CD8-positive, alpha-beta memory T cell (primary cell): Measurements from ENCODE around the gene VIPR1. TPM values are rescaled to one million over a fixed set of nuclear protein-coding genes. Genes with fewer than 3 reads are reported as not detected.

Experiments
- CTCF ChIA-PET: fragments of 350-600 bp; sonication (Branson Sonifier 250); formaldehyde crosslinking; loops from one replicate; lab custom pipeline; 2021; ENCODE audit warnings: antibody characterized with exemption; lab: Charles Lee
- POLR2A ChIA-PET: fragments of 350-600 bp; sonication (Branson Sonifier 250); formaldehyde crosslinking; loops from one replicate; lab custom pipeline; 2021; ENCODE audit warnings: antibody characterized with exemption; lab: Charles Lee
- DNase-seq, 5 donors: peaks; one replicate each; pipeline versions ENCODE4 v3.0.0 to v3.0.0-alpha.2; 2020 to 2022; ENCODE audit warnings: mixed read lengths in 1 of 5
- H3K27ac ChIP-seq: one replicate; pipeline ENCODE4 v1.7.0; 2013; ENCODE audit warnings: low read depth, mild to moderate bottlenecking, low read length, moderate library complexity
- H3K27me3 ChIP-seq: 2 replicates; pipeline ENCODE4 v1.7.0; 2013; ENCODE audit warnings: low read length, mild to moderate bottlenecking; ENCODE audit not compliant: insufficient read depth, poor library complexity, severe bottlenecking
- H3K36me3 ChIP-seq: 2 replicates; pipeline ENCODE4 v1.7.0; 2013; ENCODE audit warnings: mild to moderate bottlenecking, low read length, moderate library complexity; ENCODE audit not compliant: insufficient read depth
- H3K4me1 ChIP-seq: 2 replicates; pipeline ENCODE4 v1.7.0; 2013; ENCODE audit warnings: mild to moderate bottlenecking, low read length, moderate library complexity; ENCODE audit not compliant: insufficient read depth
- H3K4me3 ChIP-seq: 2 replicates; pipeline ENCODE4 v1.7.0; 2013; ENCODE audit warnings: mild to moderate bottlenecking, low read length
- H3K9me3 ChIP-seq: 2 replicates; pipeline ENCODE4 v1.7.0; 2013; ENCODE audit warnings: mild to moderate bottlenecking, low read length
- H3K27ac Mint-ChIP-seq, 8 donors: one replicate each; pipeline ENCODE4 v1.8.0; 2020 to 2021; ENCODE audit warnings: mixed read lengths in 8 of 8, mild to moderate bottlenecking in 6 of 8, inconsistent platforms in 3 of 8, moderate library complexity in 3 of 8
- H3K27me3 Mint-ChIP-seq, 2 donors: one replicate each; pipeline ENCODE4 v1.8.0; 2020 to 2021; ENCODE audit warnings: mixed read lengths in 2 of 2, mild to moderate bottlenecking in 1 of 2, moderate library complexity in 1 of 2
- H3K36me3 Mint-ChIP-seq, 3 donors: one replicate each; pipeline ENCODE4 v1.8.0; 2020 to 2021; ENCODE audit warnings: mixed read lengths in 3 of 3, inconsistent platforms in 1 of 3, mild to moderate bottlenecking in 1 of 3
- H3K4me1 Mint-ChIP-seq, 3 donors: one replicate each; pipeline ENCODE4 v1.8.0; 2020 to 2021; ENCODE audit warnings: mixed read lengths in 3 of 3, inconsistent platforms in 1 of 3, mild to moderate bottlenecking in 1 of 3
- H3K4me3 Mint-ChIP-seq, 7 donors: one replicate each; pipeline ENCODE4 v1.8.0; 2020 to 2021; ENCODE audit warnings: mixed read lengths in 7 of 7, mild to moderate bottlenecking in 6 of 7, moderate library complexity in 4 of 7, inconsistent platforms in 2 of 7
- H3K9me3 Mint-ChIP-seq, 5 donors: one replicate each; pipeline ENCODE4 v1.8.0; 2020 to 2022; ENCODE audit warnings: mixed read lengths in 5 of 5, mild to moderate bottlenecking in 3 of 5, moderate library complexity in 2 of 5, inconsistent platforms in 1 of 5
- polyA plus RNA-seq: library from polyadenylated mRNA; unstranded; fragments of 300-500 nt; fragmentation: Illumina TruSeq; gene quantifications from one replicate; pipeline ENCODE4 v1.2.3, GENCODE V29; 2021
- total RNA-seq, 2 experiments: library from RNA; stranded (reverse); gene quantifications; one replicate each; pipeline ENCODE4 v1.2.3, GENCODE V29; 2021

VIPR1 gene
- total and polyA plus RNA-seq, 3 experiments from 2014 or later, result 5.4 to 12.7 (median 5.9) TPM

DNA sequence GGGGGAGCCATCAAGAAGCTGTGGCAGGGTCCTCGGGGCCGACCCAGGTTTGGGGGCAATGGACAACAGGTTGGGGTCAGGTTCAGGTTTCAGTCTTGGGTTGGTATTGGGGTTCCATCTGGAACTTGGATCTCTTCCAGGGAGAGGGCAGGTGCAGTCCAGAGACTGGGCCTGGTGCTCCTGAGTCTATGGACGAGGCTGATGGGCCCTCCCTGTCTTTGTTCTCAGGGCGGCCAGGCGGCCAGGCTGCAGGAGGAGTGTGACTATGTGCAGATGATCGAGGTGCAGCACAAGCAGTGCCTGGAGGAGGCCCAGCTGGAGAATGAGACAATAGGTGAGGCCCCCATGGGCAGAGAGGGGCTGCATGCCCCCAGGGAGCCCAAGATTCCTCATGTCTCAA is 11.1 kb downstream of the VIPR1 start:
- ChIA-PET CTCF (interaction anchor here (0.8 to 4.8 kb wide), 4 partner anchors 11 to 39 kb away, joined by 3 to 27 read pairs (median 5); partner anchors contain the start of gene VIPR1), POLR2A (no interaction called here)
- no peak overlapping the region for H3K4me3 ChIP-seq
- H3K36me3 ChIP-seq, result no peaks in the 10 kb centered on the region
- peak overlapping the region in 2 of 8 donors; percentile 6 to 12 for H3K27ac Mint-ChIP-seq
- H3K9me3 Mint-ChIP-seq, result no peaks in the 10 kb centered on the region
- H3K27me3 Mint-ChIP-seq, result peaks cover 0 to 2% of the 10 kb centered on the region in 2 donors
- H3K27me3 ChIP-seq, result no peaks in the 10 kb centered on the region
- DNase-seq, result no peak
- peaks cover 0 to 18% (median 8%) of the 10 kb centered on the region in 3 donors for H3K36me3 Mint-ChIP-seq
- H3K4me3 Mint-ChIP-seq, result no peak overlapping the region
- H3K27ac ChIP-seq, result no peak overlapping the region
- H3K4me1 Mint-ChIP-seq, result peaks cover 6 to 21% (median 16%) of the 10 kb centered on the region in 3 donors
- H3K9me3 ChIP-seq, result no peaks in the 10 kb centered on the region
- H3K4me1 ChIP-seq, result peaks cover 7% of the 10 kb centered on the region

DNA sequence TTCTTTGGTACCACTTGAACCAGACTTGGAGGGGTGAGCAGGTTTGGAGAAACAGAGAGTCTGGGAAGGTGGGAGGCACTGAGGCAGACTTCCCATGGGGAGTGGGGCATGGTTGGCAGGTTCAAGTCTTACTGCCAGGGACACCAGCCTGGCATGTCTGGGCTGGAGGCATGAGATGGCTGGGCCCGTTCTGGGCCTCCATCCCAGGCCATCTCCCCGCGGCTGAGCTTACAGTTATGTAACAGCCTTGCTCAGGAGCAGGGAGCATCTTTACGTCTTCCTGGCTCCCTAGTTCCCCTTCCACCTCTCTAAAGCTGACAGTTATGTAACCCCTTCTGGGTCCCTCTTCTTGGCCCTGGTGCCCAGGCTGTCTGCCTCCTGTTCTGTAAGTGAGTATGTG is 12.4 kb downstream of the VIPR1 start:
- Mint-ChIP-seq H3K27me3 (peaks cover 0 to 2% of the 10 kb centered on the region in 2 donors), H3K4me1 (peaks cover 16 to 22% (median 22%) of the 10 kb centered on the region in 3 donors), H3K9me3 (no peaks in the 10 kb centered on the region), H3K4me3 (no peak overlapping the region), H3K27ac (peak overlapping the region in 2 of 8 donors; percentile 69 to 79), H3K36me3 (peaks cover 0 to 20% (median 8%) of the 10 kb centered on the region in 3 donors)
- CTCF ChIA-PET, result interaction anchor here (1.2 to 4.8 kb wide), 3 partner anchors 12 to 21 kb away, joined by 3 to 27 read pairs (median 7); partner anchors contain the start of gene VIPR1
- H3K4me3 ChIP-seq, result no peak overlapping the region
- POLR2A ChIA-PET, result no interaction called here
- H3K4me1 ChIP-seq, result peaks cover 14% of the 10 kb centered on the region
- H3K27ac ChIP-seq, result no peak overlapping the region
- H3K36me3 ChIP-seq, result no peaks in the 10 kb centered on the region
- DNase-seq, result no peak
- H3K27me3 ChIP-seq, result no peaks in the 10 kb centered on the region
- no peaks in the 10 kb centered on the region for H3K9me3 ChIP-seq

DNA sequence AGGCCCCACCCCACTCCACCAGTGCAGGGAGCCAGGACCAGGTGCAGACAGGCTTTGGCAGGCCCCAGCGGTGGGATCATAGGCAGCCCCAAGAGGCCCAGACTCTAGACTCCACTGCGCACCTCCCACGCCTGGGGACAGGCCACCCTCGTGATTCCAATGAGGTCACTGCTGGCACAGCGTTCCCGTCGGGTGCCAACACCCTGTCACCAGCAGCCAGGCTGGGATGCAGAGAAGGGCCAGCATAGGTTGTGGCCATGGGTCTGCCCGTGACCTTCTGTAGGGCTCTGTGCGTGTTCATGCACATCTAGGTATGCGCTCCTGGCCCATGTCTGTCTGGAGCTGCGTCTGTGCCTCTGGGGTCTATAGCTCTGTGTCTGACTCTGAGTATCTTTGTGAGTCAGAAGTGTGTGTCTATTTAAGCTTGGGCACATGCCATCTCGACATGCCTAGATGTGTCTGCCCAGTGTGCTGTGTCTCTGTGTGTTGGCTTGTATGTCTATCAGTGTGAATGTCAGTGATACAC is 13.0 kb downstream of the VIPR1 start:
- Histone ChIP-seq H3K9me3 (no peaks in the 10 kb centered on the region), H3K27me3 (no peaks in the 10 kb centered on the region), H3K4me3 (no peak overlapping the region), H3K27ac (no peak overlapping the region), H3K36me3 (no peaks in the 10 kb centered on the region), H3K4me1 (peaks cover 19% of the 10 kb centered on the region)
- CTCF ChIA-PET, result interaction anchor here (1.2 to 2.2 kb wide), 2 partner anchors 11 to 21 kb away, joined by 3 to 7 read pairs; no protein-coding TSS in a partner anchor
- Mint-ChIP-seq H3K4me3 (peak overlapping the region in 1 of 7 donors; percentile 68), H3K9me3 (no peaks in the 10 kb centered on the region), H3K4me1 (peaks cover 20 to 28% (median 24%) of the 10 kb centered on the region in 3 donors), H3K36me3 (peaks cover 0 to 22% (median 5%) of the 10 kb centered on the region in 3 donors), H3K27ac (peak overlapping the region in 5 of 8 donors; percentile 3 to 79 (median 69)), H3K27me3 (peaks cover 0 to 2% of the 10 kb centered on the region in 2 donors)
- POLR2A ChIA-PET, result no interaction called here
- no peak for DNase-seq

DNA sequence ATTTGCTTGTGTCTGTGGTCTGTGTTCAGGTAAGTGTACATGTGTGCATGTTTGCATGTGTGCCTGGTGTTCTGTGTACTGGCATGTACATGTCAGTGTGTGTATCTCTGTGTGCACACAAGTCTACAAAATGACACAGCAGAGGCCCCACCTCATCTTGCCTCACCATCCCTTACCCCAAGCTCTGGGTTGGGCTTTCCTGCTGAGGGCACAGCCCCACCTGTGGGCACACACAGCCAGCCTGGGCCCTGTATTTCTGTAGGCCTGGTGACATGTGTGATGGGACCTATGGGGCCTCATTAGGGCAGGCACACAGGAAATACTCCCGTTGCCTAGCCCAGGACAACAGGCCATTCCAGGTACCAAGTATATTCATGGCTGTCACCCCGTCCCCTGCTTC is 13.5 kb downstream of the VIPR1 start:
- Mint-ChIP-seq H3K4me1 (peaks cover 21 to 33% (median 23%) of the 10 kb centered on the region in 3 donors), H3K27ac (peak overlapping the region in 5 of 8 donors; percentile 3 to 79 (median 62)), H3K36me3 (peaks cover 0 to 23% (median 6%) of the 10 kb centered on the region in 3 donors), H3K27me3 (peaks cover 0 to 2% of the 10 kb centered on the region in 2 donors), H3K9me3 (no peaks in the 10 kb centered on the region), H3K4me3 (no peak overlapping the region)
- peaks cover 23% of the 10 kb centered on the region for H3K4me1 ChIP-seq
- POLR2A ChIA-PET, result no interaction called here
- CTCF ChIA-PET, result interaction anchor here (1.2 to 4.3 kb wide), 2 partner anchors 11 to 21 kb away, joined by 3 to 16 read pairs; no protein-coding TSS in a partner anchor
- no peaks in the 10 kb centered on the region for H3K36me3 ChIP-seq
- no peak for DNase-seq
- no peaks in the 10 kb centered on the region for H3K9me3 ChIP-seq
- no peak overlapping the region for H3K27ac ChIP-seq
- H3K4me3 ChIP-seq, result no peak overlapping the region
- H3K27me3 ChIP-seq, result no peaks in the 10 kb centered on the region

- no peak overlapping the region for H3K27ac Mint-ChIP-seq
- H3K9me3 Mint-ChIP-seq, result no peaks in the 10 kb centered on the region
- H3K4me3 ChIP-seq, result no peak overlapping the region
- no peaks in the 10 kb centered on the region for H3K36me3 ChIP-seq
- H3K27me3 ChIP-seq, result no peaks in the 10 kb centered on the region
- H3K27me3 Mint-ChIP-seq, result no peaks in the 10 kb centered on the region
- H3K4me1 ChIP-seq, result peaks cover 23% of the 10 kb centered on the region
- no peak overlapping the region for H3K27ac ChIP-seq
- H3K36me3 Mint-ChIP-seq, result peaks cover 0 to 23% (median 10%) of the 10 kb centered on the region in 3 donors
- H3K4me1 Mint-ChIP-seq, result peaks cover 25 to 31% (median 28%) of the 10 kb centered on the region in 3 donors
- no peak for DNase-seq
- no peaks in the 10 kb centered on the region for H3K9me3 ChIP-seq
- ChIA-PET CTCF (interaction anchor here (1.0 to 4.3 kb wide), 2 partner anchors 14 to 20 kb away, joined by 4 to 16 read pairs; partner anchors contain the start of gene VIPR1), POLR2A (no interaction called here)
- H3K4me3 Mint-ChIP-seq, result no peak overlapping the region
Observed at GRCh38 chr3:42516443-42516842, 14.0 kb downstream of the VIPR1 start.

GRCh38 chr3:42517117-42517516 is 14.7 kb downstream of the VIPR1 start:
- ChIA-PET CTCF (interaction anchor here (1.0 to 4.3 kb wide), 2 partner anchors 15 to 19 kb away, joined by 4 to 16 read pairs; partner anchors contain the start of gene VIPR1), POLR2A (no interaction called here)
- Histone ChIP-seq H3K4me3 (no peak overlapping the region), H3K27ac (no peak overlapping the region), H3K27me3 (no peaks in the 10 kb centered on the region), H3K9me3 (no peaks in the 10 kb centered on the region), H3K4me1 (peaks cover 23% of the 10 kb centered on the region), H3K36me3 (no peaks in the 10 kb centered on the region)
- peaks cover 0 to 23% (median 10%) of the 10 kb centered on the region in 3 donors for H3K36me3 Mint-ChIP-seq
- H3K4me3 Mint-ChIP-seq, result no peak overlapping the region
- no peaks in the 10 kb centered on the region for H3K27me3 Mint-ChIP-seq
- peaks cover 25 to 29% (median 28%) of the 10 kb centered on the region in 3 donors for H3K4me1 Mint-ChIP-seq
- H3K9me3 Mint-ChIP-seq, result no peaks in the 10 kb centered on the region
- H3K27ac Mint-ChIP-seq, result no peak overlapping the region
- no peak for DNase-seq

- H3K9me3 Mint-ChIP-seq, result no peaks in the 10 kb centered on the region
- H3K36me3 Mint-ChIP-seq, result peaks cover 0 to 20% (median 13%) of the 10 kb centered on the region in 3 donors
- Histone ChIP-seq H3K27me3 (no peaks in the 10 kb centered on the region), H3K36me3 (no peaks in the 10 kb centered on the region), H3K9me3 (no peaks in the 10 kb centered on the region), H3K4me3 (no peak overlapping the region), H3K27ac (no peak overlapping the region), H3K4me1 (peaks cover 23% of the 10 kb centered on the region)
- ChIA-PET POLR2A (no interaction called here), CTCF (interaction anchor here (0.9 to 4.3 kb wide), 9 partner anchors 16 to 63 kb away, joined by 3 to 16 read pairs (median 4); partner anchors contain the start of genes SEC22C and VIPR1)
- H3K27me3 Mint-ChIP-seq, result no peaks in the 10 kb centered on the region
- peak overlapping the region in 7 of 8 donors; percentile 23 to 94 (median 78) for H3K27ac Mint-ChIP-seq
- H3K4me1 Mint-ChIP-seq, result peaks cover 25 to 33% (median 28%) of the 10 kb centered on the region in 3 donors
- peak overlapping the region in 3 of 7 donors; percentile 11 to 70 (median 51) for H3K4me3 Mint-ChIP-seq
- DNase-seq, result peak; percentile 31 to 62 (median 47)
Observed at GRCh38 chr3:42518800-42519567, 16.5 kb downstream of the VIPR1 start.
